UCSD-AML1 (cell line): ENCODE measurements around the gene DEFB113.
"Not testable (repeated sequence)": the region's sequence is repeated elsewhere in the genome, so short reads cannot be mapped to it uniquely, and the experiment has no call there.

Experiments used
- DNase-seq: peaks from one replicate; lab custom pipeline; 2025; ENCODE audit not compliant: unreplicated experiment; lab: John Stamatoyannopoulos, UW

Gene DEFB113

GRCh38 chr6:49969605-49970004 is at the start of gene DEFB113:
Gene DEFB113, minus strand, starts transcription at chr6:49969625. Its CDS starts 0 bp downstream, at chr6:49969625.
- no peak for DNase-seq

- no peak for DNase-seq
Observed at GRCh38 chr6:50007819-50008218, 38.4 kb upstream of the DEFB113 start.

GRCh38 chr6:50003139-50003538 is 33.7 kb upstream of the DEFB113 start:
- no peak for DNase-seq

- no peak for DNase-seq
Observed at GRCh38 chr6:49995278-49995677, 25.9 kb upstream of the DEFB113 start.

GRCh38 chr6:49988900-49989299 is 19.5 kb upstream of the DEFB113 start:
- peak; percentile 2 for DNase-seq

GRCh38 chr6:49987749-49988148 is 18.3 kb upstream of the DEFB113 start:
- no peak for DNase-seq

GRCh38 chr6:49986551-49986950 is 17.1 kb upstream of the DEFB113 start:
- no peak for DNase-seq

GRCh38 chr6:49982046-49982445 is 12.6 kb upstream of the DEFB113 start:
- no peak for DNase-seq

GRCh38 chr6:49980898-49981297 is 11.5 kb upstream of the DEFB113 start:
- no peak for DNase-seq

GRCh38 chr6:49979584-49979983 is 10.2 kb upstream of the DEFB113 start:
- peak; percentile 1 for DNase-seq

GRCh38 chr6:49978332-49979226 is 9.2 kb upstream of the DEFB113 start:
- no peak for DNase-seq

GRCh38 chr6:49966823-49967222 is 2.6 kb downstream of the DEFB113 start:
- no peak for DNase-seq

- DNase-seq = no peak
Observed at GRCh38 chr6:49966334-49966733, 3.1 kb downstream of the DEFB113 start.

GRCh38 chr6:49964064-49964463 is 5.4 kb downstream of the DEFB113 start, which contains the start of gene DEFB114:
Gene DEFB114, minus strand, starts transcription at chr6:49964164. Its CDS starts 59 bp downstream, at chr6:49964105.
- no peak for DNase-seq

GRCh38 chr6:49958180-49958579 is 11.2 kb downstream of the DEFB113 start:
- no peak for DNase-seq

- DNase-seq = no peak
Observed at GRCh38 chr6:49955847-49956246, 13.6 kb downstream of the DEFB113 start.

GRCh38 chr6:49951926-49952325 is 17.5 kb downstream of the DEFB113 start:
- no peak for DNase-seq

GRCh38 chr6:49950415-49950751 is 19.0 kb downstream of the DEFB113 start:
- DNase-seq = no peak

GRCh38 chr6:49949062-49949461 is 20.4 kb downstream of the DEFB113 start:
- DNase-seq = no peak

- no peak for DNase-seq
Observed at GRCh38 chr6:49946835-49947234, 22.6 kb downstream of the DEFB113 start.

GRCh38 chr6:49944068-49944467 is 25.4 kb downstream of the DEFB113 start:
- DNase-seq = not testable (repeated sequence)

GRCh38 chr6:49939993-49940498 is 29.4 kb downstream of the DEFB113 start:
- no peak for DNase-seq

GRCh38 chr6:49937811-49938210 is 31.6 kb downstream of the DEFB113 start:
- DNase-seq = no peak
